ENCODE results near the gene CPEB3. TPM values are rescaled to one million over a fixed set of nuclear protein-coding genes. Genes with fewer than 3 reads are reported as not detected.

The CPEB3 gene
- total RNA-seq, 2 donors from 2014 or later: 10.6 to 16.9 TPM

GRCh38 chr10:92175164-92175563, 115.7 kb downstream of the CPEB3 start:
- H3K4me1 ChIP-seq (replicated peaks): no peaks in the 10 kb centered on the region
- H3K27me3 ChIP-seq (replicated peaks; ENCODE audit: insufficient read depth): no peaks in the 10 kb centered on the region
- H3K27ac ChIP-seq: no peak overlapping the region
- no peak overlapping the region for H3K4me3 ChIP-seq
- no peak for DNase-seq (ENCODE audit: low spot score)
- 87% methylated on average over 5 of the region's 5 CpGs for WGBS
- no peaks in the 10 kb centered on the region for H3K9me3 ChIP-seq
- intact Hi-C loops (cut with DNase I): no loop called here
- H3K36me3 ChIP-seq: no peaks in the 10 kb centered on the region
- no peak for TF ChIP-seq POLR2A (IDR thresholded peaks at IDR 0.05)
- TF ChIP-seq POLR2AphosphoS5 (IDR thresholded peaks at IDR 0.05): no peak
- TF ChIP-seq, protein P1, sequence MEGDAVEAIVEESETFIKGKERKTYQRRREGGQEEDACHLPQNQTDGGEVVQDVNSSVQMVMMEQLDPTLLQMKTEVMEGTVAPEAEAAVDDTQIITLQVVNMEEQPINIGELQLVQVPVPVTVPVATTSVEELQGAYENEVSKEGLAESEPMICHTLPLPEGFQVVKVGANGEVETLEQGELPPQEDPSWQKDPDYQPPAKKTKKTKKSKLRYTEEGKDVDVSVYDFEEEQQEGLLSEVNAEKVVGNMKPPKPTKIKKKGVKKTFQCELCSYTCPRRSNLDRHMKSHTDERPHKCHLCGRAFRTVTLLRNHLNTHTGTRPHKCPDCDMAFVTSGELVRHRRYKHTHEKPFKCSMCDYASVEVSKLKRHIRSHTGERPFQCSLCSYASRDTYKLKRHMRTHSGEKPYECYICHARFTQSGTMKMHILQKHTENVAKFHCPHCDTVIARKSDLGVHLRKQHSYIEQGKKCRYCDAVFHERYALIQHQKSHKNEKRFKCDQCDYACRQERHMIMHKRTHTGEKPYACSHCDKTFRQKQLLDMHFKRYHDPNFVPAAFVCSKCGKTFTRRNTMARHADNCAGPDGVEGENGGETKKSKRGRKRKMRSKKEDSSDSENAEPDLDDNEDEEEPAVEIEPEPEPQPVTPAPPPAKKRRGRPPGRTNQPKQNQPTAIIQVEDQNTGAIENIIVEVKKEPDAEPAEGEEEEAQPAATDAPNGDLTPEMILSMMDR (IDR thresholded peaks at IDR 0.05): no peak

DNA sequence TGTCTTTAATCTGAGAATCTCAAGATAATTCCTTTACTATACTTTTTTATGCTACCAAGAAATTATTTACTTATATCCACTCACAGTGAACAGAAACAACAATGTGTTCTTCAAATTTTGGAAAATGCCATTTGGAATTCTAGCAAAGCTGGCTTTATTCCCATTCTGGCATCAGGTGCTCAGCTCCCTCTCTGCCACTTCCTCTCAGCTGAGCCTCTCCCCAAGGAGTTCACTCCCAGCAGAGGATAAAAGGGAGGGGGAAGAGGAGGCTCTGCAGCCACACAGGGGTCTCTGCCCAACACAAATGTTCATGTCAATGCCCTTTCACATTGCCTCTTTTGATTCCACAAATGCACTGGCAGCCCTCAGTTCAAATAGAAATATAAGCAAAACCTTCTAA, 116.9 kb downstream of the CPEB3 start:
- Histone ChIP-seq H3K36me3 (no peaks in the 10 kb centered on the region), H3K4me1 (replicated peaks) (no peaks in the 10 kb centered on the region), H3K27ac (no peak overlapping the region), H3K9me3 (no peaks in the 10 kb centered on the region), H3K27me3 (replicated peaks; ENCODE audit: insufficient read depth) (no peaks in the 10 kb centered on the region), H3K4me3 (no peak overlapping the region)
- TF ChIP-seq POLR2A (IDR thresholded peaks at IDR 0.05): no peak
- TF ChIP-seq, protein P1 (IDR thresholded peaks at IDR 0.05): no peak
- TF ChIP-seq POLR2AphosphoS5 (IDR thresholded peaks at IDR 0.05): no peak
- DNase-seq (ENCODE audit: low spot score): no peak
- intact Hi-C loops (cut with DNase I): no loop called here

- 62% methylated on average over 5 of the region's 5 CpGs for WGBS
- no peak overlapping the region for H3K4me3 ChIP-seq
- no peaks in the 10 kb centered on the region for H3K27me3 ChIP-seq (replicated peaks; ENCODE audit: insufficient read depth)
- H3K4me1 ChIP-seq (replicated peaks): no peaks in the 10 kb centered on the region
- TF ChIP-seq POLR2A (IDR thresholded peaks at IDR 0.05) (no peak), POLR2AphosphoS5 (IDR thresholded peaks at IDR 0.05) (no peak)
- TF ChIP-seq, protein P1 (IDR thresholded peaks at IDR 0.05): no peak
- no peak overlapping the region for H3K27ac ChIP-seq
- H3K36me3 ChIP-seq: no peaks in the 10 kb centered on the region
- DNase-seq (ENCODE audit: low spot score): no peak
- H3K9me3 ChIP-seq: no peaks in the 10 kb centered on the region
- intact Hi-C loops (cut with DNase I): no loop called here
These were observed 126.7 kb downstream of the CPEB3 start for GRCh38 chr10:92164036-92164696.

DNA sequence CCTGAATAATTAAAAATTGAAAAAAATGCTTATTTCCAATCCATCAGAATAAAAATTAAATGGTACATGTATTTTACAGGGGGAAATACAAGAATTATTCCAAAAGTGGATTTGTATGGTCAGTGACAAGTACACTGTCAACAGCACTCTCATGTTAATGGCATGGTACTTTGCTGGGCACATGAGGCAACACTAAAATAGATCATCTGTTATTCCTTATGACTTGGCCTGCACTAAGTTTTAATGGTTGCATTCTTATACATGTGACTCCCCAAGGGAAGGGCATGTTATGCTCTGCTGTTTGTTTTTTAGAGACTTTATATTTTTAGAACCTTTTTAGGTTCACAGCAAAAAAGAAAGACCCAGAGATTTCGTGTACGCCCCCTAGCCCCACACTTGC, 128.3 kb downstream of the CPEB3 start:
- H3K36me3 ChIP-seq: no peaks in the 10 kb centered on the region
- no peaks in the 10 kb centered on the region for H3K4me1 ChIP-seq (replicated peaks)
- no peak overlapping the region for H3K4me3 ChIP-seq
- WGBS: 96% methylated on average over 2 of the region's 2 CpGs
- TF ChIP-seq POLR2A (IDR thresholded peaks at IDR 0.05): no peak
- TF ChIP-seq, protein P1 (IDR thresholded peaks at IDR 0.05): no peak
- TF ChIP-seq POLR2AphosphoS5 (IDR thresholded peaks at IDR 0.05): no peak
- DNase-seq (ENCODE audit: low spot score): no peak
- H3K27me3 ChIP-seq (replicated peaks; ENCODE audit: insufficient read depth): no peaks in the 10 kb centered on the region
- H3K9me3 ChIP-seq: no peaks in the 10 kb centered on the region
- intact Hi-C loops (cut with DNase I): no loop called here
- no peak overlapping the region for H3K27ac ChIP-seq

All from prostate gland (tissue), 2 donors.